ENCODE results near the gene METTL6. TPM values are rescaled to one million over a fixed set of nuclear protein-coding genes. Genes with fewer than 3 reads are reported as not detected.
A peak's percentile ranks its signal among the peaks of the same experiment; 100 is the strongest.

The METTL6 gene
- total RNA-seq, 1 experiment from 2014 or later = 18.9 TPM

- Histone ChIP-seq H3K9me3 (no peaks in the 10 kb centered on the region), H3K4me1 (no peaks in the 10 kb centered on the region), H3K36me3 (ENCODE audit: control insufficient read depth, insufficient read depth, low read length) (0 out of 2 replicates have a peak, but pooled peaks cover 2% of the 10 kb centered on the region), H3K4me3 (ENCODE audit: low read depth, low read length) (no peak overlapping the region), H3K27me3 (replicated peaks; ENCODE audit: control insufficient read depth, insufficient read depth, low read length) (no peaks in the 10 kb centered on the region)
- Mint-ChIP-seq H3K36me3 (ENCODE audit: insufficient read depth, unreplicated experiment) (peaks cover 30% of the 10 kb centered on the region), H3K4me1 (ENCODE audit: low read depth, unreplicated experiment) (no peaks in the 10 kb centered on the region), H3K9me3 (ENCODE audit: unreplicated experiment) (no peaks in the 10 kb centered on the region), H3K27ac (ENCODE audit: unreplicated experiment) (no peak overlapping the region), H3K27me3 (ENCODE audit: insufficient read depth, unreplicated experiment) (no peaks in the 10 kb centered on the region), H3K4me3 (ENCODE audit: unreplicated experiment) (no peak overlapping the region)
- intact Hi-C loops (cut with micrococcal nuclease; ENCODE audit: unreplicated experiment) = no loop called here
- DNase-seq = no peak
- TF ChIP-seq CTCF (IDR thresholded peaks at IDR 0.05; ENCODE audit: insufficient read depth in 1 of 2, low read depth in 1 of 2, low read length in 1 of 2, severe bottlenecking in 1 of 2, unreplicated experiment in 1 of 2) = no peak
- CTCF ChIA-PET = no interaction called here
- POLR2A ChIA-PET = no interaction called here
- no TSS peak for BruUV-seq (replicated peaks)
Measured at GRCh38 chr3:15430624-15431023, 3.3 kb upstream of the METTL6 start.

DNA sequence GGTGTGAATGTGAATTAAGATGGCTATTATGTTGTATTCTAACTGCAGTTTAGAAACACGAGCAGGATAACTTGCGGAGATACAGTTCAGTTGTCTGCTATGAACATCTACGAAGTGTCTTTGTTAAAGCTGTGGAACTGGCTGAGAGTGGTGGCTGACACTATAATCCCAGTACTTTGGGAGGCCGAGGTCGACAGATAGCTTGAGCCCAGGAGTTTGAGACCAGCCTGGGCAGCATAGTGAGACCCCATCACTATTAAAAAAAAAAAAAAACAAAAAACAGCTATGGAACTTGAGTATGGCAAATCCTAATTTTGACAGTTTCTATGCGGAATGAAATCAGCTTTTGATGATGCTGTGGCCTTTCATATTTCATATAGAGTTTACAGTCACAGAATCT, 1.7 kb upstream of the METTL6 start:
- H3K4me3 ChIP-seq (ENCODE audit: low read depth, low read length) = peak overlapping the region; percentile 93; the same call in 1 of the 2 replicates

GRCh38 chr3:15428539-15428938, 1.2 kb upstream of the METTL6 start:
- DNase-seq = no peak
- CTCF ChIA-PET = no interaction called here
- POLR2A ChIA-PET = no interaction called here
- Mint-ChIP-seq H3K4me1 (ENCODE audit: low read depth, unreplicated experiment) (no peaks in the 10 kb centered on the region), H3K27ac (ENCODE audit: unreplicated experiment) (peak overlapping the region; percentile 92), H3K4me3 (ENCODE audit: unreplicated experiment) (peak overlapping the region; percentile 94), H3K36me3 (ENCODE audit: insufficient read depth, unreplicated experiment) (peaks cover 21% of the 10 kb centered on the region), H3K9me3 (ENCODE audit: unreplicated experiment) (no peaks in the 10 kb centered on the region), H3K27me3 (ENCODE audit: insufficient read depth, unreplicated experiment) (no peaks in the 10 kb centered on the region)
- Histone ChIP-seq H3K4me3 (ENCODE audit: low read depth, low read length) (peak overlapping the region; percentile 93), H3K27me3 (replicated peaks; ENCODE audit: control insufficient read depth, insufficient read depth, low read length) (no peaks in the 10 kb centered on the region), H3K9me3 (no peaks in the 10 kb centered on the region), H3K4me1 (no peaks in the 10 kb centered on the region), H3K36me3 (ENCODE audit: control insufficient read depth, insufficient read depth, low read length) (no peaks in the 10 kb centered on the region)
- no peak for TF ChIP-seq CTCF (IDR thresholded peaks at IDR 0.05; ENCODE audit: insufficient read depth in 1 of 2, low read depth in 1 of 2, low read length in 1 of 2, severe bottlenecking in 1 of 2, unreplicated experiment in 1 of 2)
- TSS peak; percentile 42 for BruUV-seq (replicated peaks)
- intact Hi-C loops (cut with micrococcal nuclease; ENCODE audit: unreplicated experiment) = loop anchor here (1.0 kb wide), 1 partner anchor 8 kb away; no protein-coding TSS in a partner anchor

More for the DNA sequence above, 1.7 kb upstream of the METTL6 start:
- TF ChIP-seq CTCF (IDR thresholded peaks at IDR 0.05; ENCODE audit: insufficient read depth in 1 of 2, low read depth in 1 of 2, low read length in 1 of 2, severe bottlenecking in 1 of 2, unreplicated experiment in 1 of 2) = no peak
- ChIA-PET POLR2A (no interaction called here), CTCF (no interaction called here)
- H3K27me3 ChIP-seq (replicated peaks; ENCODE audit: control insufficient read depth, insufficient read depth, low read length) = no peaks in the 10 kb centered on the region
- peak overlapping the region; percentile 94 for H3K4me3 Mint-ChIP-seq (ENCODE audit: unreplicated experiment)
- intact Hi-C loops (cut with micrococcal nuclease; ENCODE audit: unreplicated experiment) = no loop called here
- H3K36me3 ChIP-seq (ENCODE audit: control insufficient read depth, insufficient read depth, low read length) = no peaks in the 10 kb centered on the region
- no peak overlapping the region for H3K27ac Mint-ChIP-seq (ENCODE audit: unreplicated experiment)
- no peaks in the 10 kb centered on the region for H3K4me1 ChIP-seq
- no peaks in the 10 kb centered on the region for H3K9me3 Mint-ChIP-seq (ENCODE audit: unreplicated experiment)
- peaks cover 25% of the 10 kb centered on the region for H3K36me3 Mint-ChIP-seq (ENCODE audit: insufficient read depth, unreplicated experiment)
- H3K27me3 Mint-ChIP-seq (ENCODE audit: insufficient read depth, unreplicated experiment) = no peaks in the 10 kb centered on the region
- no peak for DNase-seq
- no peaks in the 10 kb centered on the region for H3K9me3 ChIP-seq
- H3K4me1 Mint-ChIP-seq (ENCODE audit: low read depth, unreplicated experiment) = no peaks in the 10 kb centered on the region
- no TSS peak for BruUV-seq (replicated peaks)
